HG03103 (cell line): ENCODE data around the gene E2F1.
"Not testable (repeated sequence)": the region's sequence is repeated elsewhere in the genome, so short reads cannot be mapped to it uniquely, and the experiment has no call there.

ENCODE experiments used
- ATAC-seq: cut with Tn5 transposase; IDR thresholded peaks from one replicate; pipeline ENCODE4 v1.9.1; 2021; ENCODE audit warnings: low read depth; ENCODE audit not compliant: unreplicated experiment

Gene E2F1

DNA sequence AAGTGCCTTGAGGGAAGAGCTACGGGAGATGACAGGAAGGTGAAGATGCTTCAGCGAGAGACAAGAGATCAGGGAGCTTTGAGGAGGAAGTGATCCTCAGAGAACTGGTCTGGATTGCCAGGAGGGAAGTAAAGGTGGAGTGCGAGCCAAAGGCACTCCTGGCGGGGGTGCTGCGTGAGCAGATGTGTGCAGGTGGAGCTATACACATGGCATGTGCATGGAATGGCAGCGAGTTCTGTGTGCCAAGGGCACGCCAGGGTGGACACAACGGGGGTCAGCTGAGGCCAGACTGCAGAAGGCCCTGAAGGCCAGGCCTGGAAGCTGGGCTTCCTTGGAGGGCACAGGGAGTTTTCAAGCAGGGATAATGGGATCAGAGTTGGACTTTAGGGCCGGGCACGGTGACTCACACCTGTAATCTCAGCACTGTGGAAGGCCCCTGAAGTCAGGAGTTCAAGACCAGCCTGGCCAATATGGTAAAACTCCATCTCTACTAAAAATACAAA lies 27.7 kb upstream of the E2F1 start:
- no peak for ATAC-seq

- ATAC-seq: no peak
Observed at GRCh38 chr20:33711446-33711738, 25.2 kb upstream of the E2F1 start.

DNA sequence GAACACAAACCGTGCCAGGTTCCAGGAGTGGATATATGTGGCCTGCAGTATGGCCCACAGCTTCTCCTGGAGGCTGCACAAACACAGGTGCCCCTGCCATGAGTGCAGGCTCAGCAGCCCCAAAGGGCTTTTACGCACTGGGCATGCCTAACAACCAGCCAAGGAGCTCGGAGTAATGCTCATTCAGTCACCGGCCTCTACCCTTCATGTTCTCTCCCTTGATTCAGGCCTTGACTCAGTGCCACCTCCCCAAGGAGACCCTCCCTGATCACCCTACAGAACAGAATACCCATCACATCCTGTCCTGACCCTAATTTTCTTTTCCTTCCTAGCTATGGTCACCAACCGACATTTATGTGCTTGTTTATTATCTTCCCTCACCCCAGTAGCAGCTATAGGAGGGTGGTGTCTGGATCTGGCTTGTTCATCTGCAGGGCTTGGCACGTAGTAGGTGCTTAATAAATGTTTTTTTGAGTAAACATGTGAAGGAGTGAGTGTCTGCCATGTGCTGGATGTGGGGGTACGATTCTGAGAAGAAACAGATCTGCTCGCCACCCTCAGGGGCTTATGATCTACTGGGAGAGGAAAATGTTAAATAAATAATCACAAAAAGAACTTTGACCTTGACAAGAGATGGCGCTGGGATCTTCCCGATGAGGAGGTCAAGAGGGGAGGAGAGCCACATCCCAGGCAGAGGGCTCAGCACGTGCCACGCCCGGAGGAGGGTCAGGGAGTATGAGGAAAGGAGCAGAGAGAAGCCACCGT lies 24.7 kb upstream of the E2F1 start:
- ATAC-seq: no peak

- ATAC-seq: no peak
Observed at GRCh38 chr20:33709905-33710541, 23.8 kb upstream of the E2F1 start.

DNA sequence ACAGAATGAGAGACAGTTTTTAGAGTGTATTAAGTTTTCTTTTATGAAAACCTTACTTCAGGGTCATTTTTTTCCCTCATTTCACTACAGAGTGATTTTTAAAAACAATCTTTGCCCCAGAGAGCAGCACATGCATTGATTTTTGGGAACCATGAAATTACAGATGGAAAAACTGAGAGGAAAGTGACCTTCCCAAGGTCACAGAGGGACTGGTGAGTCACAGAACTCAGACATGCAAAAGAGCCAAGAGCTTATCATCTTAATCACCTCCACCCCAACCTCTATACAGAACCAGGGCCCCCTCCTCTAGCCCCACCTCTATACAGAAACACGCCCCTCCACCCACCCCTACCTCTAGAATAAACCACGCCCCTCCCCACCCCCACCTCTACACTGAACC lies 23.2 kb upstream of the E2F1 start:
- no peak for ATAC-seq

DNA sequence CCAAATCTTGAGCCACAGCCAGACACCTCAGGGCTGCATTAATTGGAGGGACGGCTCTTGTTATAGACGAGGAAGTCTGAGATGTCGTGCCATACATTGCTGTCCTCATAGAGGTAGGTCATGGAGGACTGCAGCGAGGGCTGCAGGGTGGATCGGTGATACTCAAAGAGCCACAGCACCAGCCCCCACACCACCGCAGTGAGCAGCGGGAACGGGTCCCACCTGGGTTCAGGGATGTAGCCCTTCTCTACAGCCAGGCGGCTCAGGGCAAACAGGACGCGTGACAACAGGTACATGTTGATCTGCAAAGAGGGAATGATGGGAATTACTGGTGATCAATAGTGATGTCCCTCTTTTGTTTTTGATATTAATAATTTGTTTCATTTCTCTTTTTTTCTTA lies 21.5 kb upstream of the E2F1 start:
- ATAC-seq: no peak

DNA sequence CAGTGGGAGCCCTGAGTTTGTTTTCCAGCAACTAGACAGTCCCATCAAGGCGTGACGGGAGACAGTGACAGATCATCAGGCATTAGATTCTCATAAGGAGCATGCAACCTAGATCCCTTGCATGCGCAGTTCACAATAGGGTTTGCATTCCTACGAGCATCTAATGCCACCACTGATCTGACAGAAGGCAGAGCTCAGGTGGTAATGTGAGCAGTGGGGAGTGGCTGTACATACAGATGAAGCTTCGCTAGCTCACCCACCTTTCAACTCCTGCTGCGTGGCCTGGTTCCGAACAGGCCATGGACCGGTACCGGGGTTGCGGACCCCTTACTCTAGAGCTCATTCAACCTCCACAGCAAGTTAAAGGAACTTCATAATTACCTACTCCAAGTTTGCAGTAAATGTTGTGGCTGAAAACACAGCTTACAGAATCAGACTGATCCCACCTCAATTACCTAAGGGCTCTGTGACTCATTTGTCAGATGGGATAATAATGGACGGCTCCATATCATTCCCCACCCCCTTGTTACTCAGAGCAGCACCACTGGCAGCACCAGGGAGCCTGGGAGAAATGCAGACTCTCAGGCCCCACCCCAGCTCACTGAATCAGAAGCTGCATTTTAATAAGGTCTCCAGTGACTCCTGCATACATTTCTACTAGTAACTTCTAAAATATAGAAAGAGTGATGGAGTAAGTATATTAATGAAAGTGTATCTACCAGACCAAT lies 18.2 kb upstream of the E2F1 start:
- ATAC-seq: no peak

DNA sequence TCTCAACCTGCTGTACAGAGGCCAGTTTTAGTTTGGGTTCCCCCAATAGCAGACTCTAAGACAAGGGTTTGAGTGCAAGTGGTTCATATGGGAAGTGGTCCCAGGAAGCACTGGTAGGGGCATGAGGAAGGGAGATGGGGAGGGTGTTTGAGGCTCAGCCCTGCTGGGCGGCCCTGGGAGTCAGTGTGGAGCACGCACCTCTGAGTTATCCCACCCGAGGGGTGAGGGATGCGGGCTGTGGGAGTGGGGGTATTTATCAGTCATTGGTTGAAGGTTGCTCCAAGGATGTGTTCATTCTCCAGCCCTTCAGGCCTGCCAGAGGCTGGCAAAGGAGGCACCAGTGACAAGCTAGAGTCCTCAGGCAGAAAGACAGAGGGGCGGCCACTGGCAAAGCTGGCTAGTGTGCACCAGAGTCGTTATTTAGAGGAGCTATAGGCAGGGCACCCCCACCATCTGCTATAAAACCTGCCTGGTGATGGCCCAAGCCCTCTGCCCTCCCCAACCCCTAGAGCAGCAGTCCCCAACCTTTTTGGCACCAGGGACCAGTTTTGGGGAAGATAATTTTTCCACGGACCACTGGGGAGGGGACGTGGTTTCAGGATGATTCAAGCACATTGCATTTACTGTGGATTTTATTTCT lies 17.4 kb upstream of the E2F1 start:
- ATAC-seq: no peak

DNA sequence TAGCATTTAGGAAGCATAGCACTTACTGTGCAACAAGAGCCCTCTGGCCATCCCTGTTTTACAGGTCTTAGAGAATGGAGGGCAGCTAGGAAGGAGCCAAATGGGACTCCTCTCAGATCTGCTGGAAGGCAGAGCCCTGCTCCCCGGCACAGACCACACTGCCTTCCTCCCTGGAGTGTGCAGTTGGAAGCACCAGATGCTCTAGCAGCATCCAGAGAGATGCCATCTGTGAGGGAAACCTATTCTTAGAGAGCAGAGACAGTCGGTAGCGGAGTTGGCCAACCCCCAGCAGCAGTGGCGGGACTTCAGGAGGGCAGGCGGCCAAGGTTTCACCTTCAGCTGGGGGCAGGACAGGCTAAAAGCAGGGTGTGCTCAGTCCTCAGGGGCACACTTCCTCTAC lies 16.7 kb upstream of the E2F1 start:
- no peak for ATAC-seq

- no peak for ATAC-seq
Observed at GRCh38 chr20:33701629-33702450, 15.7 kb upstream of the E2F1 start.

DNA sequence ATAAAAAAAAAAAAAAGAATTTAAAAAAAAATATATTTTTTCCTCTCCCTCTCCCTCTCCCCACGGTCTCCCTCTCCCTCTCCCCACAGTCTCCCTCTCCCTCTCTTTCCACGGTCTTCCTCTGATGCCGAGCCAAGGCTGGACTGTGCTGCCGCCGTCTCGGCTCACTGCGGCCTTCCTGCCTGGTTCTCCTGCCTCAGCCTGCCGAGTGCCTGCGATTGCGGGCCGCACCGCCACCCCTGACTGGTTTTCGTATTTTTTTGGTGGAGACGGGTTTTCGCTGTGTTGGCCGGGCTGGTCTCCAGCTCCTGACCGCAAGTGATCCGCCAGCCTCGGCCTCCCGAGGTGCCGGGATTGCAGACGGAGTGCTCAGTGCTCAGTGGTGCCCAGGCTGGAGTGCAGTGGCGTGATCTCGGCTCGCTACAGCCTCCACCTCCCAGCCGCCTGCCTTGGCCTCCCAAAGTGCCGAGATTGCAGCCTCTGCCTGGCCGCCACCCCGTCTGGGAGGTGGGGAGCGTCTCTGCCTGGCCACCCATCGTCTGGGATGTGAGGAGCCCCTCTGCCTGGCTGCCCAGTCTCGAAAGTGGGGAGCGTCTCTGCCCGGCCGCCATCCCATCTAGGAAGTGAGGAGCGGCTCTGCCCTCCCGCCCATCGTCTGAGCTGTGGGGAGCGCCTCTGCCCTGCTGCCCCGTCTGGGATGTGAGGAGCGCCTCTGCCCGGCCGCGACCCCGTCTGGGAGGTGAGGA lies 14.7 kb upstream of the E2F1 start:
- not testable (repeated sequence) for ATAC-seq

GRCh38 chr20:33698966-33699365 lies 12.8 kb upstream of the E2F1 start:
- not testable (repeated sequence) for ATAC-seq

DNA sequence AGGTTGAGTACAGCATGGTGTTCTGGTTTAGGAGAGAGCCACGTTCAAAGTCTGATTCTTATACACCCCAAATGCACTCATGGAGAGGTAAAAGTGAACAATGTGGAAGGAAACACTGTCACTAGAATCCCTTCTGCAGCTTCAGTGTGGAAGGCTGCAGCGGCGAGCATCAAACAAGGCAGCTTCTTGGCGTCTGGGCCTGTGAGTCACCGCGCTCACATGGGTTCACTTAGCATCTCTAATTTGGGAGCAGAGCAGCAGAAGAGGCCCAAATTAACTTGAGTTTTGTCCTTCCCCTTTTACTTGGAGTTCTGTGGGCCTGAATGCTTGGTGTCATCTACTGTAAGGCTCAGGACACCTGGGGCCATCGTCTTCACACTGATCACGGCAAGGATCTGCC lies 10.9 kb upstream of the E2F1 start:
- no peak for ATAC-seq

DNA sequence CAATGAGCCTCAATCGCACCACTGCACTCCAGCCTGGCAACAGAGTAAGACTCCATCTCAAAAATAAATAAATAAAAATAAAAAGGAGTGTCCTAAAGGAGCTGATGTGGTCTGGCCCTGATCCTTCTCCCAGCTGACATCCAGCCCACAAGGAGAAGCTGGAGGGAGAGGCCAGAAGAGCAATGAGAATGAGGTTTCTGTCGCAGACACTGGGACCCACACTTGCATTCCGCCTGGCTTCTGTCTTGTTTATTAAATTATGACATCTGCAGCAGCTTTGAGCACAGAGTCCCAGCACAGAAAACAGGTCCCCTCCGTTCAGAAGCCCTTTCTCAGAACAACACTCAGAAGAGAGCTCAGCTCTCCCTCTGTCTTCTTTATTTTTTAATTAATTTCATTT lies 10.3 kb upstream of the E2F1 start:
- ATAC-seq: no peak

- ATAC-seq: no peak
Observed at GRCh38 chr20:33694639-33695012, 8.4 kb upstream of the E2F1 start.

- no peak for ATAC-seq
Observed at GRCh38 chr20:33693741-33694638, 7.8 kb upstream of the E2F1 start.

DNA sequence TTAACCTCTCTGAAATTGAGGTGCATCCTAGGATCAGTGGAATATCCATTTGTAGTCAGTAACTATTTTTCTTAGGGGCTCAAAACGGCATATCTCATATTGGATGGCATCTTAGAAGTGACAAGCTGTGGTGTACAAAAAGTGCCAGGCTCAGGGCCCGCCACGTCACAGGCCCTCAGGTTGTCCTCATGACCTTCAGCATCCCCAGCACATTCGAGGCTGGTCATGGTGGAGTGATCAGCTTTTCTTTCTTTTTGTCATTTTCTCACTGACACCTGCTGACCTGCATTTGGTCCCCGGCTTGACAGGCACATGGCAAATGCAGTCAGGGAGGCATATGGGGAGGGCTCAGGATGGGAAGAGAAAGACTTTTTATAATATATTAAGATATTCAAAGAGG lies 7.1 kb upstream of the E2F1 start:
- no peak for ATAC-seq

- ATAC-seq: no peak
Observed at GRCh38 chr20:33689973-33690372, 3.8 kb upstream of the E2F1 start.

DNA sequence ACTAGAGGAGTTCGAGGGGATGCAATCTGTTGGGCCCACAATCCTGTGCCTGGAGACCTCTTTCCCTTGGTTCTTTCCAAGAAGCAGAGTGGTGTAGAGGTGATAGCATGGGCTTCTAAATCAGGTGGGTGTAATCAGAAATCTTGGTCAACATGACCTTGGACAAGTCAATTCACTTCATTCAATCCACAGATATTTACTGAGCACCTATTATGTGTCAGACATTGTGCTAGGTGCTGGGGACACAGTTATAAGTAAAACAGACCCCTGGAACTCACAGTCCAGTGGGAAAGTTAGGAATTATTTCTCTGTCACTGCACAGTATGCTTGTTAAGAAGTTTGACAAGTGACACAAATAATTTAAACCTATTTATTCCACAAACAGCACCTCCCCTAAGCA lies 3.3 kb upstream of the E2F1 start:
- ATAC-seq: no peak
